GM19351 (cell line): Measurements from ENCODE around the gene NMU.
A peak's percentile ranks its signal among the peaks of the same experiment; 100 is the strongest.
"Not testable (repeated sequence)": the region's sequence is repeated elsewhere in the genome, so short reads cannot be mapped to it uniquely, and the experiment has no call there.

Source experiments
- ATAC-seq: cut with Tn5 transposase; IDR thresholded peaks from one replicate; pipeline ENCODE4 v1.9.1; 2021; ENCODE audit warnings: mild to moderate bottlenecking, moderate library complexity; ENCODE audit not compliant: unreplicated experiment

The NMU gene

GRCh38 chr4:55625835-55626234 lies 10.3 kb downstream of the NMU start:
- no peak for ATAC-seq

- ATAC-seq = not testable (repeated sequence)
These were observed 12.0 kb downstream of the NMU start for GRCh38 chr4:55624063-55624462.

- no peak for ATAC-seq
These were observed 17.5 kb downstream of the NMU start for GRCh38 chr4:55618546-55619143.

GRCh38 chr4:55617587-55618197 lies 18.4 kb downstream of the NMU start:
- ATAC-seq = peak; percentile 100

GRCh38 chr4:55615008-55615407 lies 21.1 kb downstream of the NMU start:
- no peak for ATAC-seq

- no peak for ATAC-seq
These were observed 22.5 kb downstream of the NMU start for GRCh38 chr4:55613621-55614020.

GRCh38 chr4:55612341-55612740 lies 23.8 kb downstream of the NMU start:
- ATAC-seq = no peak

- ATAC-seq = no peak
These were observed 24.6 kb downstream of the NMU start for GRCh38 chr4:55611358-55612059.

- ATAC-seq = no peak
These were observed 25.7 kb downstream of the NMU start for GRCh38 chr4:55610381-55610780.

GRCh38 chr4:55609393-55609866 lies 26.7 kb downstream of the NMU start:
- ATAC-seq = no peak

GRCh38 chr4:55608591-55608990 lies 27.5 kb downstream of the NMU start:
- ATAC-seq = no peak

- no peak for ATAC-seq
These were observed 31.1 kb downstream of the NMU start for GRCh38 chr4:55604996-55605395.

GRCh38 chr4:55600640-55601039 lies 35.5 kb downstream of the NMU start:
- no peak for ATAC-seq

- ATAC-seq = no peak
These were observed 37.5 kb downstream of the NMU start for GRCh38 chr4:55598641-55599040.

GRCh38 chr4:55592014-55592413 lies 44.1 kb downstream of the NMU start, which contains the start of gene PDCL2:
Gene PDCL2 (minus strand): TSS chr4:55592245. CDS start chr4:55592109, 136 bp downstream.
- ATAC-seq = no peak

GRCh38 chr4:55588160-55588559 lies 47.9 kb downstream of the NMU start:
- ATAC-seq = no peak

GRCh38 chr4:55582773-55583172 lies 53.3 kb downstream of the NMU start:
- ATAC-seq = not testable (repeated sequence)

- no peak for ATAC-seq
These were observed 57.6 kb downstream of the NMU start for GRCh38 chr4:55578341-55579010.

- no peak for ATAC-seq
These were observed 60.6 kb downstream of the NMU start for GRCh38 chr4:55575513-55575912.

GRCh38 chr4:55574252-55574651 lies 61.8 kb downstream of the NMU start:
- ATAC-seq = no peak

GRCh38 chr4:55571806-55572205 lies 64.3 kb downstream of the NMU start:
- ATAC-seq = no peak
